Neural progenitor cell (in vitro differentiated cells): Measurements from ENCODE around the gene DCC. TPM values are rescaled to one million over a fixed set of nuclear protein-coding genes. Genes with fewer than 3 reads are reported as not detected.

Experiments used
- DNase-seq: peaks from one replicate; pipeline ENCODE4 v3.0.0-alpha.2; 2016; ENCODE audit warnings: low spot score
- H2AFZ ChIP-seq: fragments of 200-600 bp; sonication (generic); replicated peaks from 2 replicates; pipeline ENCODE4 v1.6.1; 2016; ENCODE audit warnings: antibody characterized with exemption
- H3F3A ChIP-seq: fragments of 200-600 bp; sonication (generic); 2 replicates; pipeline ENCODE4 v1.6.1; 2016; ENCODE audit warnings: antibody characterized with exemption, low read depth
- H3K27ac ChIP-seq: fragments of 200-600 bp; sonication (generic); 2 replicates; pipeline ENCODE4 v1.5.1; 2016; ENCODE audit warnings: mild to moderate bottlenecking
- H3K27me3 ChIP-seq: fragments of 200-600 bp; sonication (generic); 2 replicates; pipeline ENCODE4 v1.6.1; 2016; ENCODE audit warnings: mild to moderate bottlenecking, moderate library complexity
- H3K36me3 ChIP-seq: fragments of 200-600 bp; sonication (generic); 2 replicates; pipeline ENCODE4 v1.5.1; 2016
- H3K4me1 ChIP-seq: fragments of 200-600 bp; sonication (generic); 2 replicates; pipeline ENCODE4 v1.6.1; 2016; ENCODE audit warnings: mixed run types
- H3K4me2 ChIP-seq: fragments of 200-600 bp; sonication (generic); 2 replicates; pipeline ENCODE4 v1.6.1; 2016
- H3K4me3 ChIP-seq: fragments of 200-600 bp; sonication (generic); 2 replicates; pipeline ENCODE4 v1.5.1; 2016
- H3K79me2 ChIP-seq: fragments of 200-600 bp; sonication (generic); 2 replicates; pipeline ENCODE4 v1.6.1; 2016; ENCODE audit warnings: low read depth
- H3K9ac ChIP-seq: fragments of 200-600 bp; sonication (generic); 2 replicates; pipeline ENCODE4 v1.6.1; 2016
- H3K9me3 ChIP-seq: fragments of 200-600 bp; sonication (generic); 2 replicates; pipeline ENCODE4 v1.5.1; 2016; ENCODE audit warnings: low read depth
- H4K20me1 ChIP-seq: fragments of 200-600 bp; sonication (generic); 2 replicates; pipeline ENCODE4 v1.6.1; 2016; ENCODE audit warnings: low read depth
- H3K27ac Mint-ChIP-seq: 3 replicates; pipeline ENCODE4 v1.8.0; 2021; ENCODE audit warnings: mixed read lengths
- H3K27me3 Mint-ChIP-seq: 2 replicates; pipeline ENCODE4 v1.8.0; 2022; ENCODE audit warnings: low read depth, mild to moderate bottlenecking, inconsistent platforms, moderate library complexity, mixed read lengths; ENCODE audit not compliant: insufficient read depth
- H3K36me3 Mint-ChIP-seq: 3 replicates; pipeline ENCODE4 v1.8.0; 2021; ENCODE audit warnings: mixed read lengths
- H3K4me1 Mint-ChIP-seq: 3 replicates; pipeline ENCODE4 v1.8.0; 2021; ENCODE audit warnings: mixed read lengths
- H3K4me3 Mint-ChIP-seq: 3 replicates; pipeline ENCODE4 v1.8.0; 2021; ENCODE audit warnings: mild to moderate bottlenecking, moderate library complexity, mixed read lengths
- H3K9me3 Mint-ChIP-seq: 3 replicates; pipeline ENCODE4 v1.8.0; 2020; ENCODE audit warnings: mixed read lengths
- EZH2 ChIP-seq: fragments of 200-600 bp; sonication (generic); IDR thresholded peaks from 2 replicates; pipeline ENCODE4 v1.6.1; 2017; ENCODE audit warnings: antibody characterized with exemption, mild to moderate bottlenecking, moderate library complexity
- EZH2phosphoT487 ChIP-seq: fragments of 200-600 bp; sonication (generic); IDR thresholded peaks from 2 replicates; pipeline ENCODE4 v1.6.1; 2017; ENCODE audit warnings: antibody characterized with exemption
- total RNA-seq: library from RNA; depleted of rRNA; stranded (reverse); fragments of >200 nt; gene quantifications from 2 replicates; pipeline ENCODE4 v1.2.3, GENCODE V29; 2015; ENCODE audit warnings: low replicate concordance
- TF ChIP-seq, protein P1 (sequence below): fragments of 200-600 bp; sonication (generic); IDR thresholded peaks from 2 replicates; pipeline ENCODE4 v1.5.1; 2017; ENCODE audit warnings: antibody characterized with exemption, mild to moderate bottlenecking

Gene DCC
- total RNA-seq, 1 donor from 2014 or later = 0.41 TPM

- TF ChIP-seq EZH2phosphoT487 = no peak
- TF ChIP-seq, protein P1, sequence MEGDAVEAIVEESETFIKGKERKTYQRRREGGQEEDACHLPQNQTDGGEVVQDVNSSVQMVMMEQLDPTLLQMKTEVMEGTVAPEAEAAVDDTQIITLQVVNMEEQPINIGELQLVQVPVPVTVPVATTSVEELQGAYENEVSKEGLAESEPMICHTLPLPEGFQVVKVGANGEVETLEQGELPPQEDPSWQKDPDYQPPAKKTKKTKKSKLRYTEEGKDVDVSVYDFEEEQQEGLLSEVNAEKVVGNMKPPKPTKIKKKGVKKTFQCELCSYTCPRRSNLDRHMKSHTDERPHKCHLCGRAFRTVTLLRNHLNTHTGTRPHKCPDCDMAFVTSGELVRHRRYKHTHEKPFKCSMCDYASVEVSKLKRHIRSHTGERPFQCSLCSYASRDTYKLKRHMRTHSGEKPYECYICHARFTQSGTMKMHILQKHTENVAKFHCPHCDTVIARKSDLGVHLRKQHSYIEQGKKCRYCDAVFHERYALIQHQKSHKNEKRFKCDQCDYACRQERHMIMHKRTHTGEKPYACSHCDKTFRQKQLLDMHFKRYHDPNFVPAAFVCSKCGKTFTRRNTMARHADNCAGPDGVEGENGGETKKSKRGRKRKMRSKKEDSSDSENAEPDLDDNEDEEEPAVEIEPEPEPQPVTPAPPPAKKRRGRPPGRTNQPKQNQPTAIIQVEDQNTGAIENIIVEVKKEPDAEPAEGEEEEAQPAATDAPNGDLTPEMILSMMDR = peak; percentile 91
- Histone ChIP-seq H2AFZ (no peak overlapping the region), H3K9ac (no peak overlapping the region), H3K4me3 (no peak overlapping the region), H3K36me3 (no peaks in the 10 kb centered on the region), H3K79me2 (no peaks in the 10 kb centered on the region), H4K20me1 (no peaks in the 10 kb centered on the region), H3F3A (no peaks in the 10 kb centered on the region), H3K27me3 (no peaks in the 10 kb centered on the region), H3K27ac (no peak overlapping the region), H3K4me2 (no peak overlapping the region), H3K4me1 (no peaks in the 10 kb centered on the region), H3K9me3 (no peaks in the 10 kb centered on the region)
- peaks cover under 1% of the 10 kb centered on the region for H3K4me1 Mint-ChIP-seq
- H3K36me3 Mint-ChIP-seq = peaks cover 2% of the 10 kb centered on the region
- H3K27me3 Mint-ChIP-seq = no peaks in the 10 kb centered on the region
- peak; percentile 73 for DNase-seq
- H3K9me3 Mint-ChIP-seq = no peaks in the 10 kb centered on the region
- H3K27ac Mint-ChIP-seq = no peak overlapping the region
- H3K4me3 Mint-ChIP-seq = no peak overlapping the region
Measured at GRCh38 chr18:52903857-52904256, 563.9 kb downstream of the DCC start.

- Histone ChIP-seq H3K9ac (no peak overlapping the region), H2AFZ (no peak overlapping the region), H3K9me3 (no peaks in the 10 kb centered on the region), H3K4me1 (no peaks in the 10 kb centered on the region), H4K20me1 (no peaks in the 10 kb centered on the region), H3K27me3 (no peaks in the 10 kb centered on the region), H3K36me3 (no peaks in the 10 kb centered on the region), H3K4me2 (no peak overlapping the region), H3F3A (no peaks in the 10 kb centered on the region), H3K27ac (no peak overlapping the region), H3K79me2 (no peaks in the 10 kb centered on the region), H3K4me3 (no peak overlapping the region)
- H3K4me3 Mint-ChIP-seq = no peak overlapping the region
- DNase-seq = no peak
- H3K27me3 Mint-ChIP-seq = no peaks in the 10 kb centered on the region
- H3K36me3 Mint-ChIP-seq = peaks cover 2% of the 10 kb centered on the region
- TF ChIP-seq, protein P1 = no peak
- TF ChIP-seq EZH2 (no peak), EZH2phosphoT487 (no peak)
- no peaks in the 10 kb centered on the region for H3K9me3 Mint-ChIP-seq
- peaks cover 5% of the 10 kb centered on the region for H3K4me1 Mint-ChIP-seq
- H3K27ac Mint-ChIP-seq = no peak overlapping the region
Measured at GRCh38 chr18:52907543-52908308, 567.7 kb downstream of the DCC start.

DNA sequence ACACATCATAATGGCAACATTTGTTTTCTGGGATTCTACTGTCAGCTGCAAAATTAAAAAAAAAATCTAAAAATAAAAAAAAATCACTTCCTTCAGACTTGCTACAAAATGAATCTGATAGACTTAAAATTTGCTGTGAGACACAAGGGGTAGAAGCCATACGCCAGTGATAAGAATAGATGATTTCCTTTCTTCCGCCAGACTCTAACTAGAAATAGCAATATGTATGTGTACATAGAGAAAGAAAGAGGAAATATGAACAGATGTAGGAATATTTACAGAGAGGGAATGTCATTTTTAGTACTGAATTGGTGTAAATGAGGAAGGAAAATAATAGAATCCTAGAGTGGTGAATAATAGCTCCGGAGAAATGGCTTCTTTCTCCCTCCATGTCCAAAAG is 574.2 kb downstream of the DCC start:
- no peak overlapping the region for H3K4me3 Mint-ChIP-seq
- H3K9ac ChIP-seq = no peak overlapping the region
- no peaks in the 10 kb centered on the region for H3K9me3 ChIP-seq

More for the DNA sequence above, 574.2 kb downstream of the DCC start:
- no peaks in the 10 kb centered on the region for H3F3A ChIP-seq
- Mint-ChIP-seq H3K27me3 (peaks cover 2% of the 10 kb centered on the region), H3K9me3 (no peaks in the 10 kb centered on the region), H3K27ac (no peak overlapping the region), H3K4me1 (peaks cover 13% of the 10 kb centered on the region), H3K36me3 (no peaks in the 10 kb centered on the region)
- H3K4me2 ChIP-seq = no peak overlapping the region
- H3K36me3 ChIP-seq = no peaks in the 10 kb centered on the region
- H3K4me3 ChIP-seq = no peak overlapping the region
- H3K27ac ChIP-seq = no peak overlapping the region
- DNase-seq = no peak
- no peaks in the 10 kb centered on the region for H3K27me3 ChIP-seq
- H3K79me2 ChIP-seq = no peaks in the 10 kb centered on the region
- no peak overlapping the region for H2AFZ ChIP-seq
- H3K4me1 ChIP-seq = no peaks in the 10 kb centered on the region
- no peaks in the 10 kb centered on the region for H4K20me1 ChIP-seq
- TF ChIP-seq EZH2phosphoT487 = no peak
- TF ChIP-seq EZH2 = no peak
- TF ChIP-seq, protein P1 = no peak
